K562 (cell line): ENCODE results near the gene ZFAND3. TPM values are rescaled to one million over a fixed set of nuclear protein-coding genes. Genes with fewer than 3 reads are reported as not detected.

Source experiments
- ATAC-seq: fragments of 200-7000 bp; cut with Tn5 transposase; 3 replicates; pipeline ENCODE4 v1.9.1; 2020; ENCODE audit warnings: moderate library complexity
- BruUV-seq: library from RNA; stranded (reverse); fragments of 400-500 nt; replicated peaks from 2 replicates; lab custom pipeline; 2021; lab: Mats Ljungman, UMichigan
- CTCF ChIA-PET: fragments of 300-600 bp; formaldehyde crosslinking; extraction: SDS; loops from one replicate; lab custom pipeline; 2021; ENCODE audit warnings: low intra/inter-chr PET ratio; lab: Yijun Ruan, JAX
- POLR2A ChIA-PET: fragments of 300-600, 350-650 bp; sonication (Branson Sonifier 250); formaldehyde crosslinking; extraction: SDS; loops from one replicate; lab custom pipeline; 2021; ENCODE audit warnings: antibody characterized with exemption, inconsistent platforms; lab: Yijun Ruan, JAX
- DNase-seq, 4 experiments: peaks; one replicate each; pipeline versions ENCODE4 v3.0.0 to v3.0.0-alpha.2; 2011 to 2018; ENCODE audit warnings: low spot score in 3 of 4, mixed read lengths in 3 of 4; ENCODE audit errors: extremely low read depth in 1 of 4
- FAIRE-seq: peaks from 2 replicates; lab custom pipeline; 2011; peaks lifted over from hg19 to GRCh38; lab: Jason Lieb, UNC
- H2AFZ ChIP-seq: 2 replicates; pipeline ENCODE4 v1.6.0; 2011; ENCODE audit warnings: low read depth, low read length, control low read depth, inconsistent platforms
- H3K27ac ChIP-seq: fragments of 200-600 bp; 3 replicates; pipeline ENCODE4 v1.8.0; 2011; ENCODE audit warnings: low read depth, mild to moderate bottlenecking, control low read depth, inconsistent platforms, low read length, moderate library complexity, mixed read lengths; ENCODE audit errors: extremely low read depth
- H3K27me3 ChIP-seq, 2 experiments: fragments of 300-600 bp in 1 of 2; 2 replicates in 1 of 2; 3 replicates in 1 of 2; pipeline versions ENCODE4 v1.6.0 to v1.8.0; 2011; ENCODE audit warnings: inconsistent platforms in 2 of 2, low read length in 2 of 2, mild to moderate bottlenecking in 1 of 2, mixed read lengths in 1 of 2, moderate library complexity in 1 of 2; ENCODE audit not compliant: control insufficient read depth in 2 of 2, insufficient read depth in 2 of 2
- H3K36me3 ChIP-seq: fragments of 300-600 bp; 3 replicates; pipeline ENCODE4 v1.8.0; 2011; ENCODE audit warnings: mild to moderate bottlenecking, low read length, inconsistent platforms; ENCODE audit not compliant: control insufficient read depth, insufficient read depth
- H3K4me1 ChIP-seq, 2 experiments: fragments of 200-600 bp in 1 of 2; replicated peaks in 1 of 2; 2 replicates in 1 of 2; 3 replicates in 1 of 2; pipeline versions ENCODE4 v1.5.1 to v1.8.0; 2011; ENCODE audit warnings: inconsistent platforms in 2 of 2, low read length in 2 of 2, mild to moderate bottlenecking in 1 of 2, mixed read lengths in 1 of 2, moderate library complexity in 1 of 2; ENCODE audit not compliant: control insufficient read depth in 2 of 2, insufficient read depth in 2 of 2
- H3K4me2 ChIP-seq: 2 replicates; pipeline ENCODE4 v1.6.1; 2011; ENCODE audit warnings: low read length, control low read depth, inconsistent platforms, mixed read lengths; ENCODE audit not compliant: insufficient read depth
- H3K4me3 ChIP-seq: fragments of 200-600 bp; sonication (generic), shearing (Covaris generic); 2 replicates; pipeline ENCODE4 v1.5.1; 2016; ENCODE audit warnings: control low read depth, inconsistent platforms
- H3K79me2 ChIP-seq: fragments of 200-600 bp; 3 replicates; pipeline ENCODE4 v1.8.0; 2011; ENCODE audit warnings: low read length, inconsistent platforms; ENCODE audit not compliant: control insufficient read depth, insufficient read depth
- H3K9ac ChIP-seq, 2 experiments: 2 replicates each; pipeline versions ENCODE4 v1.6.0 to v1.6.1; 2011; ENCODE audit warnings: low read depth in 2 of 2, low read length in 2 of 2, control low read depth in 1 of 2, inconsistent platforms in 1 of 2, mild to moderate bottlenecking in 1 of 2, mixed read lengths in 1 of 2; ENCODE audit not compliant: insufficient read depth in 1 of 2
- H3K9me1 ChIP-seq: one replicate; pipeline ENCODE4 v1.6.0; 2011; ENCODE audit warnings: inconsistent platforms, mild to moderate bottlenecking, low read length, moderate library complexity; ENCODE audit not compliant: control insufficient read depth, insufficient read depth
- H3K9me3 ChIP-seq: replicated peaks from 2 replicates; pipeline ENCODE4 v1.5.1; 2011; ENCODE audit warnings: low read depth, low read length, inconsistent platforms; ENCODE audit not compliant: control insufficient read depth, insufficient read depth
- H4K20me1 ChIP-seq: replicated peaks from 2 replicates; pipeline ENCODE4 v1.6.1; 2011; ENCODE audit warnings: low read length, inconsistent platforms, mixed read lengths; ENCODE audit not compliant: control insufficient read depth, insufficient read depth
- BMI1 ChIP-seq: fragments of 150-350 bp; IDR thresholded peaks from 2 replicates; pipeline ENCODE4 v1.6.1; 2014; ENCODE audit warnings: low read length
- CREM ChIP-seq: IDR thresholded peaks from 2 replicates; pipeline ENCODE4 v1.6.1; 2014; ENCODE audit warnings: antibody characterized with exemption, low read depth
- KLF1 ChIP-seq: fragments of 450-650 bp; IDR thresholded peaks from 2 replicates; pipeline ENCODE4 v1.6.1; 2016; ENCODE audit warnings: missing genetic modification characterization, missing compliant biosample characterization
- NCOA4 ChIP-seq: fragments of 450-650 bp; IDR thresholded peaks from 2 replicates; pipeline ENCODE4 v1.6.1; 2018; ENCODE audit warnings: mild to moderate bottlenecking; ENCODE audit not compliant: partially characterized antibody
- PML ChIP-seq: IDR thresholded peaks from 2 replicates; pipeline ENCODE4 v1.6.1; 2012; ENCODE audit warnings: low read length, inconsistent platforms
- SMAD4 ChIP-seq: fragments of 250-450 bp; sonication (Bioruptor Pico); conservative IDR thresholded peaks from 2 replicates; pipeline ENCODE4 v1.8.0; 2021; ENCODE audit warnings: inconsistent platforms, mild to moderate bottlenecking, moderate library complexity
- SOX6 ChIP-seq: fragments of 450-650 bp; IDR thresholded peaks from 2 replicates; pipeline ENCODE4 v1.6.1; 2014; ENCODE audit warnings: mild to moderate bottlenecking
- SRSF3 ChIP-seq: fragments of 200-400 bp; formaldehyde crosslinking; IDR thresholded peaks from 2 replicates; pipeline ENCODE4 v1.6.1; 2016; ENCODE audit warnings: mild to moderate bottlenecking, low read length, moderate library complexity; ENCODE audit not compliant: insufficient read depth
- TSC22D4 ChIP-seq: fragments of 450-650 bp; IDR thresholded peaks from 2 replicates; pipeline ENCODE4 v1.6.1; 2016; ENCODE audit warnings: missing genetic modification characterization, missing biosample characterization, control low read depth
- ZNF316 ChIP-seq: fragments of 450-650 bp; IDR thresholded peaks from 2 replicates; pipeline ENCODE4 v1.6.1; 2016
- ZNF717 ChIP-seq: fragments of 250-450 bp; sonication (Bioruptor Pico); IDR thresholded peaks from 2 replicates; pipeline ENCODE4 v1.5.0; 2021
- WGBS: fragments of 100-300 bp; shearing (Covaris generic); methylation state at CpG from one replicate; pipeline ENCODE4 v1.1.6; 2016; ENCODE audit warnings: low coverage, mixed read lengths; ENCODE audit not compliant: insufficient coverage; ENCODE audit errors: missing lambda C conversion rate; 5-methylcytosine and 5-hydroxymethylcytosine counted together
- in situ Hi-C: fragments of 300-500 bp; cut with MboI; formaldehyde crosslinking; loops from 4 replicates; pipeline ENCODE4 v1.15.0; 2018; ENCODE audit warnings: inconsistent platforms, mixed read lengths
- intact Hi-C: fragments of 100-400 bp; cut with micrococcal nuclease; formaldehyde crosslinking; loops from 2 replicates; pipeline ENCODE4 v1.14.2; 2022
- polyA plus RNA-seq, 8 experiments: library from polyadenylated mRNA; depleted of rRNA in 4 of 8; stranded (reverse) in 5 of 8; unstranded in 3 of 8; fragments of >200 nt; fragmentation: Nextera tagmentation in 2 of 8; fragmentation: Illumina TruSeq in 1 of 8; extraction: Ambion mirVana in 2 of 8; extraction: Trizol in 1 of 8; gene quantifications; 2 replicates each; pipeline versions ENCODE4 v1.2.1 to v1.2.3, GENCODE V29; 2011 to 2014; ENCODE audit warnings: inconsistent platforms in 1 of 8, missing spikeins in 1 of 8
- total RNA-seq, 7 experiments: library from RNA; depleted of rRNA in 6 of 7; stranded (reverse); fragments of >200 nt in 6 of 7; fragmentation: Illumina TruSeq in 2 of 7; extraction: Trizol in 2 of 7; gene quantifications; 2 replicates each; pipeline versions ENCODE4 v1.2.1 to v1.2.3, GENCODE V29; 2011 to 2021; ENCODE audit warnings: low replicate concordance in 1 of 7
- TF ChIP-seq, protein P1 (sequence below), 2 experiments: fragments of 450-650 bp; IDR thresholded peaks; 2 replicates each; pipeline ENCODE4 v1.6.1; 2018; ENCODE audit warnings: mild to moderate bottlenecking in 2 of 2, low read depth in 1 of 2; ENCODE audit not compliant: partially characterized antibody in 2 of 2
- TF ChIP-seq, protein P2 (sequence below): fragments of 450-650 bp; IDR thresholded peaks from 2 replicates; pipeline ENCODE4 v1.7.0; 2016; ENCODE audit warnings: borderline replicate concordance

ZFAND3 gene
- total and polyA plus RNA-seq, 9 of the 15 experiments (the other 6 are each of a cell fraction or from before 2014, with no cell fraction given), result 0.81 to 26.6 (median 11.8) TPM

DNA sequence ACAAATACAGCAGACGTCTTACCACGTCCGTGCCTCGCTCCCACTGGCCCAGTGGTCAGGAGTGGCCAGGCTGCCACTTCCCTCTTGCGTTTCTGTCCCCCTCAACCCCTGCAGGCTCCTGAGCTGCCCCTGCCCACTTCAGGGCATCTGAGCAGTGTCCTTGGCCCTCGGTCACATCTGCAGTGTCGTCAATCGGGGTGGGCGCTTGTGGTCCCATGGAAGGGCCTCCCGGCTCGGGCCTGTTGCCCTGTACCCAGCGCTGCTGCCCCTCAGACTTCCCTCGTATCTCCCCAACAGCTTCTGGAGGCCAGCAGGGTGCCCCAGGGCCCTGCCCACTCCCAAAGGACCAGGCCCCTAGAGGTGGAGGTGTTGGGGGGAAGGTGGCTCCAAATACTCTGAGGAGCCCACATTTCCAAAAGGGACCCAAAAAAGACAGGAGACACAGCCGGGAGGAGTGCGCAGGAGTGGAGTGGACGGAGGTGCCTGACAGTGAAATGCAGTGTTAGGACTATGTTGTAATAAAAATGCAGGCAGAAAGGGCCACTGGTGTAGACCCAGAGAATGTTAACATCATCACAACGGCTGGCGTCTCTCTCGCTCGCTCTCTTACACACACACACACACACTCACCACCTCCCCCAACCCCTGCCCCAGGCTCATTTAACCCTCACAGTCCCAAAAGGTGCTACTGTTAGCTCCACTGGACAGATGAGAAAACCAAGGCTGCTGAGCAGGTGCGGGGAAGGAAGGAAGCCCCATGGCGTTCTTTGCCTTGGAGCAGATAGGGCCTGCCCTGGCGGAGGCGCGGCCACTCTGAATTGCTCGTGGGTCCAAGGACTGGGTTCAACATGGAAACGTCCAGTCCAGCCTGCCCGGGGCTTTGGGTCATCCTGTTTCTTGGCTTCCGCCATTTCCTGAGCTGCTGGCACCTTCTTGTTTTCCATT is 343.9 kb downstream of the ZFAND3 start:
- no peak overlapping the region for H3K4me2 ChIP-seq
- FAIRE-seq, result peak; percentile 23
- H3K27ac ChIP-seq, result no peak overlapping the region
- H3K9ac ChIP-seq, result peak overlapping the region in 1 of 2 experiments; percentile 52; a peak in 1 of 4 replicates
- BruUV-seq, result no TSS peak
- in situ Hi-C loops, result no loop called here
- peaks cover 0 to 7% of the 10 kb centered on the region in 2 experiments; a peak in 1 of 5 replicates for H3K27me3 ChIP-seq
- TF ChIP-seq SMAD4 (CRISPR knock-in tag) (no peak), SOX6 (no peak), PML (no peak), KLF1 (tag) (no peak), ZNF316 (no peak), NCOA4 (no peak), CREM (no peak), BMI1 (no peak), SRSF3 (no peak), ZNF717 (CRISPR knock-in tag) (no peak), TSC22D4 (tag) (no peak)
- TF ChIP-seq, protein P1, sequence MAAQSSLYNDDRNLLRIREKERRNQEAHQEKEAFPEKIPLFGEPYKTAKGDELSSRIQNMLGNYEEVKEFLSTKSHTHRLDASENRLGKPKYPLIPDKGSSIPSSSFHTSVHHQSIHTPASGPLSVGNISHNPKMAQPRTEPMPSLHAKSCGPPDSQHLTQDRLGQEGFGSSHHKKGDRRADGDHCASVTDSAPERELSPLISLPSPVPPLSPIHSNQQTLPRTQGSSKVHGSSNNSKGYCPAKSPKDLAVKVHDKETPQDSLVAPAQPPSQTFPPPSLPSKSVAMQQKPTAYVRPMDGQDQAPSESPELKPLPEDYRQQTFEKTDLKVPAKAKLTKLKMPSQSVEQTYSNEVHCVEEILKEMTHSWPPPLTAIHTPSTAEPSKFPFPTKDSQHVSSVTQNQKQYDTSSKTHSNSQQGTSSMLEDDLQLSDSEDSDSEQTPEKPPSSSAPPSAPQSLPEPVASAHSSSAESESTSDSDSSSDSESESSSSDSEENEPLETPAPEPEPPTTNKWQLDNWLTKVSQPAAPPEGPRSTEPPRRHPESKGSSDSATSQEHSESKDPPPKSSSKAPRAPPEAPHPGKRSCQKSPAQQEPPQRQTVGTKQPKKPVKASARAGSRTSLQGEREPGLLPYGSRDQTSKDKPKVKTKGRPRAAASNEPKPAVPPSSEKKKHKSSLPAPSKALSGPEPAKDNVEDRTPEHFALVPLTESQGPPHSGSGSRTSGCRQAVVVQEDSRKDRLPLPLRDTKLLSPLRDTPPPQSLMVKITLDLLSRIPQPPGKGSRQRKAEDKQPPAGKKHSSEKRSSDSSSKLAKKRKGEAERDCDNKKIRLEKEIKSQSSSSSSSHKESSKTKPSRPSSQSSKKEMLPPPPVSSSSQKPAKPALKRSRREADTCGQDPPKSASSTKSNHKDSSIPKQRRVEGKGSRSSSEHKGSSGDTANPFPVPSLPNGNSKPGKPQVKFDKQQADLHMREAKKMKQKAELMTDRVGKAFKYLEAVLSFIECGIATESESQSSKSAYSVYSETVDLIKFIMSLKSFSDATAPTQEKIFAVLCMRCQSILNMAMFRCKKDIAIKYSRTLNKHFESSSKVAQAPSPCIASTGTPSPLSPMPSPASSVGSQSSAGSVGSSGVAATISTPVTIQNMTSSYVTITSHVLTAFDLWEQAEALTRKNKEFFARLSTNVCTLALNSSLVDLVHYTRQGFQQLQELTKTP (IDR thresholded peaks at IDR 0.05; ENCODE audit: low read depth in 1 of 2, partially characterized antibody in 2 of 2), result no peak
- TF ChIP-seq, protein P2, sequence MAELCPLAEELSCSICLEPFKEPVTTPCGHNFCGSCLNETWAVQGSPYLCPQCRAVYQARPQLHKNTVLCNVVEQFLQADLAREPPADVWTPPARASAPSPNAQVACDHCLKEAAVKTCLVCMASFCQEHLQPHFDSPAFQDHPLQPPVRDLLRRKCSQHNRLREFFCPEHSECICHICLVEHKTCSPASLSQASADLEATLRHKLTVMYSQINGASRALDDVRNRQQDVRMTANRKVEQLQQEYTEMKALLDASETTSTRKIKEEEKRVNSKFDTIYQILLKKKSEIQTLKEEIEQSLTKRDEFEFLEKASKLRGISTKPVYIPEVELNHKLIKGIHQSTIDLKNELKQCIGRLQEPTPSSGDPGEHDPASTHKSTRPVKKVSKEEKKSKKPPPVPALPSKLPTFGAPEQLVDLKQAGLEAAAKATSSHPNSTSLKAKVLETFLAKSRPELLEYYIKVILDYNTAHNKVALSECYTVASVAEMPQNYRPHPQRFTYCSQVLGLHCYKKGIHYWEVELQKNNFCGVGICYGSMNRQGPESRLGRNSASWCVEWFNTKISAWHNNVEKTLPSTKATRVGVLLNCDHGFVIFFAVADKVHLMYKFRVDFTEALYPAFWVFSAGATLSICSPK, result no peak
- CTCF ChIA-PET, result no interaction called here
- H4K20me1 ChIP-seq, result peaks cover 3% of the 10 kb centered on the region; the same call in 1 of the 2 replicates
- H3K79me2 ChIP-seq, result no peaks in the 10 kb centered on the region
- no peak for DNase-seq
- intact Hi-C loops, result no loop called here
- no peaks in the 10 kb centered on the region for H3K9me1 ChIP-seq
- ATAC-seq, result no peak; the same call in 1 of the 3 replicates
- no peak overlapping the region for H2AFZ ChIP-seq
- POLR2A ChIA-PET, result interaction anchor here (2.1 kb wide), 1 partner anchor 10 kb away, joined by 7 read pairs; no protein-coding TSS in a partner anchor
- H3K4me3 ChIP-seq, result no peak overlapping the region
- no peaks in the 10 kb centered on the region for H3K36me3 ChIP-seq
- peaks cover 0 to 29% of the 10 kb centered on the region in 2 experiments; a peak in 2 of 5 replicates for H3K4me1 ChIP-seq
- 37% methylated on average over 25 of the region's 29 CpGs for WGBS
- H3K9me3 ChIP-seq, result no peaks in the 10 kb centered on the region
